ENCODE data around the gene BORCS8.

BORCS8 gene

DNA sequence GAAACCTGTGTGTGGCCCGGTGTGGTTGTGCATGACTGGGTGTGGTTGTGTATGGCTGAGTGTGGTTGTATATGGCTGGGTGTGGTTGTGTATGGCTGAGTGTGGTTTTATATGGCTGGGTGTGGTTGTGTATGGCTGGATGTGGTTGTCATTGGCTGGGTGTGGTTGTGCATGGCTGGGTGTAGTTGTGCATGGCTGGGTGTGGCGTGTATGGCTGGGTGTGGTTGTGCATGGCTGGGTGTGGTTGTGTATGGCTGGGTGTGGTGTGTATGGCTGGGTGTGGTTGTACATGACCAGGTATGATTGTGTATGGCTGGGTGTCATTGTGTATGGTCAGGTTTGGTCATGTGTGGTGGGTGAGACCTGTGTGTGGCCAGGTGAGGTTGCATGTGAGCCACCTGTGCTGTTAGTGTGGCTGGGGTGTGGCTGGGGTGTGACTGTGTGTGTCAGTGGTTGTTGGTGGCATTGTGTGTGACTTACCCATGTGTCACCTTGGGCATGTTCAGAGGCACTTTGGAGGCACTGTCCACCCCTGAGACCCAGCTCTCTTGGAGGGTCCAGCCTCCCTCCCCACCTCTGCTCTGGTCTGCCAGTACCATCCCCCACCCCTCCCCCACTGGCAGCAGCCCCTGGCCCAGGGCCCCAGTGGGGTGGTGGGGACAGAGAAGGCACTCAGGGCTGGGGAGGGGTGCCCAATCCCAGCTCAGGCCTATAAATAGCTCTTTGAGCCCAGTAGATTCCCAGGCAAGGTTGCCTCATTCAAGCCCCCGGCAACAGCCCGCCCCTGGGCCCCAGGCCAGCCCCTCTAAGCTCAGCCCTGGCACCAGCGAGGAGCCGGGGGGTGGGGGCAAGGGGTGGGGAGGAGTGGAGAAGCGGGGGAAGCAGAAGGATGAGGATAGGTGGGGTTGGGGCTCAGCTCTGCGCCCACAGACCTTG, 16.0 kb upstream of the BORCS8 start:
- DNase-seq (ENCODE audit: extremely low read depth, low read depth) = no peak
- TF ChIP-seq, protein P1, sequence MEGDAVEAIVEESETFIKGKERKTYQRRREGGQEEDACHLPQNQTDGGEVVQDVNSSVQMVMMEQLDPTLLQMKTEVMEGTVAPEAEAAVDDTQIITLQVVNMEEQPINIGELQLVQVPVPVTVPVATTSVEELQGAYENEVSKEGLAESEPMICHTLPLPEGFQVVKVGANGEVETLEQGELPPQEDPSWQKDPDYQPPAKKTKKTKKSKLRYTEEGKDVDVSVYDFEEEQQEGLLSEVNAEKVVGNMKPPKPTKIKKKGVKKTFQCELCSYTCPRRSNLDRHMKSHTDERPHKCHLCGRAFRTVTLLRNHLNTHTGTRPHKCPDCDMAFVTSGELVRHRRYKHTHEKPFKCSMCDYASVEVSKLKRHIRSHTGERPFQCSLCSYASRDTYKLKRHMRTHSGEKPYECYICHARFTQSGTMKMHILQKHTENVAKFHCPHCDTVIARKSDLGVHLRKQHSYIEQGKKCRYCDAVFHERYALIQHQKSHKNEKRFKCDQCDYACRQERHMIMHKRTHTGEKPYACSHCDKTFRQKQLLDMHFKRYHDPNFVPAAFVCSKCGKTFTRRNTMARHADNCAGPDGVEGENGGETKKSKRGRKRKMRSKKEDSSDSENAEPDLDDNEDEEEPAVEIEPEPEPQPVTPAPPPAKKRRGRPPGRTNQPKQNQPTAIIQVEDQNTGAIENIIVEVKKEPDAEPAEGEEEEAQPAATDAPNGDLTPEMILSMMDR (IDR thresholded peaks at IDR 0.05; ENCODE audit: low read depth, low read length, missing control alignments) = no peak
- no peak overlapping the region for H3K4me3 ChIP-seq (replicated peaks; ENCODE audit: low read depth, low read length)

DNA sequence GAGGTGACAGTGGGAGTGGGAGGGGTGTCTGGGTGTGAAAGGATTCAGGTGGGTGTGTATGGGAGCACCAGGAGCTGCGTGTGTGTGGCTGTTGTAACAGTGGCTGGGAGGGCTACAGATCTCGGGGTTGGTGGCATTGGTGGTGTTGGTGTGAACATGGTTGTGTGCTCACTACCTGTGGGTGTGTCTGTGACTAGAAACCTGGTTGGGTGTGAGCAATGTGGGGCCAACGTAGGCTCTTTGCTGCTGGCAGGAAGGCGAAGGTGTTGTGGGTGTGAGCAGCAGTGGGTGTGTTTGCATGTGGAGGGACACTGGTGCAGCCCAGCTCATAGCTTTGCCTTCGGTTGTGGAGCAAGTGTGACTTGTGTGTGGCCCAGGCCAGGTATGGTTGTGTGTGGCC, 15.0 kb upstream of the BORCS8 start:
- H3K4me3 ChIP-seq (replicated peaks; ENCODE audit: low read depth, low read length) = no peak overlapping the region
- DNase-seq (ENCODE audit: extremely low read depth, low read depth) = no peak
- TF ChIP-seq, protein P1 (IDR thresholded peaks at IDR 0.05; ENCODE audit: low read depth, low read length, missing control alignments) = no peak

DNA sequence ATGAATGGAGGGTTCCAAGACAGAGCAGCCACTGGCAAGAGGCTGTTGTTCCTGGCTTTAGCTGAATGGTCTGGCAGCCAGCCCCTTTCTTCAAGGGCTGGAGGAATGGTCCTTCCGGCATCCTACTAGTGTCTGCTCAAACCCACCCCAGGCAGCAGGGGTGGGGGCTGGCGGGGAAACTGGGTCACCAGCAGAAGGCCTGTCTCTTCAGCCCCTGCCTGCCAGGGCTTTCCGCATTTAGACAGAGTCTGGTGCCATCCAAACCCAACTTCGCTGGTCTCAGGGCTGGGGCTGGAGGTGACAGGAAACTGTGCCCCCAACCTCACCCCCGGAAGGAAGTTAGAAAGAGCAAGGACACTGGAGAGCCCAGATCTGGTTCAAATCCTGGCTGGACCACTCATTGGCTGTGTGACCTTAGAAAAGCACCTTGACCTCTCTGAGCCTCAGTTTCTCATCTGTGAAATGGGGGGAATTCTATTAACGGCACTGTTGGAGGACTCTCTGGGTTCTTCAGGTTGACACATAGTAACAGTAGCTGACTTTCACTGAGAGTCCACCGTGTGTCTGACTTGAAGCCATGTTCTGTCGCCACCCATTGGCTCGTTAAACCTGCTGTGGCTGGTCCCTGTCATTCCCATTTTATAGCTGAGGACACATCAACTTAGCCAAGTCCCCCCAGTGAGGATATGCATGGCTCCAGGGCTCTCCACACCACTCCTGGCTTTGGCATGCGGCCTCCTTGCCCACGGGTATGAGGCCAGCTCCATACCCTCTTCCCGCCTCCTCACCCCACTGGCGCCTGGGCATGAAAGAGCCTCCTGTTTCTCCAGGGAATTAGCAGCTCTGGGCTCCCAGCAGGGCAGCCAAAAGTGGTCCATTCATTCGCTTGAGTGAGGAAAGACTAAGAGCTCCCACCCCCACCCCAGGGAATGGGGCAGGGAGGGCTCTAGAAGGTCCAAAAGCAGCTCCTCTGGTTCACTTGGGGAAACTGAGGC, 13.8 kb upstream of the BORCS8 start:
- no peak overlapping the region for H3K4me3 ChIP-seq (replicated peaks; ENCODE audit: low read depth, low read length)
- TF ChIP-seq, protein P1 (IDR thresholded peaks at IDR 0.05; ENCODE audit: low read depth, low read length, missing control alignments) = no peak
- no peak for DNase-seq (ENCODE audit: extremely low read depth, low read depth)

DNA sequence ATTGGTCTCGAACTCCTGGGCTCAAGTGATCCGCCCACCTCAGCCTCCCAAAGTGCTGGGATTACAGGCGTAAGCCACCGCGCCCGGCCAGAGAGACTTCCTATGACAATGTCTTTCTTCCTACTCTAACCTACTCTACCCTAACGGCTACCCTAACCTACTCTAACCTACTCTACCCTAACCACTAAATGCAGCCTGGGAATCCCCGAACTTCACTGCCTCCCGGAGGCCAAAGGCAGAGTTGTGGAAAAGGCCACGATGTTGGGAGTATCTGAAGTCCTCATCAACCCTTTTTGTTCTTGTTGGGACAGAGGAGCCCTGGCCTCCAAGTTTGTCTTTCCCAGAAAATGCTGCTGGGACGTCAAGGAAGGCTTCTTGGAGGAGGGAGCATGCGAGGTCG, 12.2 kb upstream of the BORCS8 start:
- DNase-seq (ENCODE audit: extremely low read depth, low read depth) = no peak
- TF ChIP-seq, protein P1 (IDR thresholded peaks at IDR 0.05; ENCODE audit: low read depth, low read length, missing control alignments) = no peak
- no peak overlapping the region for H3K4me3 ChIP-seq (replicated peaks; ENCODE audit: low read depth, low read length)

DNA sequence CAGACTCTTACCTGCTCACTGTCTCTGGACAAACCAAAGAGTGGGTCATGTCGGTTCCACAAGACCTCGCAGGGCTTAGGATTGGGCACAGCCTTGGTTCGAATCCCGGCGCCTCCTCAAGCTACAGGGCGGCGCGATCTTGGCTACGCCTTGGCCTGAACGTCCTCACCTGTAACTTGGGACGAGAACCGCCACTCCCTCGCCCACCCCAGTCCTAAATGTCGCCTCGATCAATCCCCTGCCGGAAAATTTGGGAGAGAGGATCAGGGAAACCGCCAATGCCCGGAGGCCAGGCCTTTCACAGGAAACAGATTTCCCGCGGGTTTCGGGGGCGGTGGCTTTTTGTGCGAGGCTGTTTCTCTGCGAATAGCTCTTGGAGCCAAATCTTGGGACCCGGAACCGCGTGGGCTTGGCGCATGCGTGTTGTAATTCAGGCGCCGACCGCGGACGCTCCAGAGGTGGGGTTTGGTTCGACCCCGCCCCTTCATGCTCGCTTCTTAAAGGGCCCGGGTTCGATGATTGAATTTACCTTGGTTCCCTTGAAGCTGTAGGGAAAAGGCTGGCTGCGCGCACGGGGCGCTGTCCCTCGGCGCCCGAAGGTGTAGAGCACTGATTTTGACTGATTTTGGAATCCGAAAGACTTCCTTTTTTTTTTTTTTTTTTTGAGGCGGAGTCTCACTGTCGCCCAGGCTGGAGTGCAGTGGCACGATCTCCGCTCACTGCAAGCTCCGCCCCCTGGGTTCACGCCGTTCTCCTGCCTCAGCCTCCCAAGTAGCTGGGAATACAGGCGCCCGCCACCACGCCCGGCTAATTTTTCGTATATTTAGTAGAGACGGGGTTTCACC, 11.3 kb upstream of the BORCS8 start, which contains the start of gene NR2C2AP:
NR2C2AP (minus strand) TSS at position 403 of the 845 bp plus-strand sequence; CDS start at position 49, 354 bp downstream.
- peak; percentile 82 for DNase-seq (ENCODE audit: extremely low read depth, low read depth)
- peak within 1 kb of the TSS; percentile 70 for H3K4me3 ChIP-seq (replicated peaks; ENCODE audit: low read depth, low read length)
- TF ChIP-seq, protein P1 (IDR thresholded peaks at IDR 0.05; ENCODE audit: low read depth, low read length, missing control alignments) = no peak

DNA sequence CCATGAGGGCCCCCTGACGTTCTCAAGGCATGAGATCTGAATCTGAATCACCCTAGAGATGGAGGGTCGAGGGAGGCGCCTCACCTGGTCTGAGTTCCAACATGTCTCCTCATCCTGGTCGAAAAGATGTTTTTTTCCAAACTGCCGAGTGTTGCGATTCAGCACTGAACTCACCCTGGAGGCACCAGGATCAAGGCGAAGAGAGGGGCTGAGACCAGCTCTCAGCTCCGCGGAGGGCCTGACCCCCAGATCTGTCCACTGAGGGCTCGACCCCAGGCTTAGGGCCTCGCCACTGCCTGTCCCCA, 10.7 kb upstream of the BORCS8 start:
- H3K4me3 ChIP-seq (replicated peaks; ENCODE audit: low read depth, low read length) = peak overlapping the region; percentile 70
- DNase-seq (ENCODE audit: extremely low read depth, low read depth) = no peak
- TF ChIP-seq, protein P1 (IDR thresholded peaks at IDR 0.05; ENCODE audit: low read depth, low read length, missing control alignments) = no peak

Measured in HFF-Myc (cell line).